HEK293T (cell line): ENCODE data around the gene ZMYM2.

Experiments used
- BHLHE40 ChIP-seq: fragments of 450-650 bp; IDR thresholded peaks from 2 replicates; pipeline ENCODE4 v1.6.1; 2016; ENCODE audit warnings: mild to moderate bottlenecking, moderate library complexity, borderline replicate concordance
- CTBP1 ChIP-seq: fragments of 450-650 bp; IDR thresholded peaks from 2 replicates; pipeline ENCODE4 v1.6.1; 2016; ENCODE audit warnings: borderline replicate concordance
- ELF4 ChIP-seq: fragments of 450-650 bp; IDR thresholded peaks from 2 replicates; pipeline ENCODE4 v1.6.1; 2017; ENCODE audit warnings: antibody characterized with exemption
- FOXA1 ChIP-seq: fragments of 450-650 bp; IDR thresholded peaks from 2 replicates; pipeline ENCODE4 v1.6.1; 2016; ENCODE audit warnings: mild to moderate bottlenecking
- FOXK2 ChIP-seq: fragments of 450-650 bp; IDR thresholded peaks from 2 replicates; pipeline ENCODE4 v1.6.1; 2016; ENCODE audit warnings: mild to moderate bottlenecking
- FOXM1 ChIP-seq: fragments of 450-650 bp; IDR thresholded peaks from 2 replicates; pipeline ENCODE4 v1.6.1; 2017; ENCODE audit warnings: mild to moderate bottlenecking, borderline replicate concordance
- HDGF ChIP-seq: fragments of 450-650 bp; IDR thresholded peaks from 2 replicates; pipeline ENCODE4 v1.6.1; 2017; ENCODE audit warnings: antibody characterized with exemption, borderline replicate concordance
- LEF1 ChIP-seq: fragments of 450-650 bp; IDR thresholded peaks from 2 replicates; pipeline ENCODE4 v1.6.1; 2017; ENCODE audit warnings: mild to moderate bottlenecking, borderline replicate concordance
- NFRKB ChIP-seq: fragments of 450-650 bp; IDR thresholded peaks from 2 replicates; pipeline ENCODE4 v1.6.1; 2016; ENCODE audit warnings: mild to moderate bottlenecking, moderate library complexity
- SP1 ChIP-seq: fragments of 450-650 bp; IDR thresholded peaks from 2 replicates; pipeline ENCODE4 v1.6.1; 2017
- SUZ12 ChIP-seq: fragments of 450-650 bp; IDR thresholded peaks from 2 replicates; pipeline ENCODE4 v1.6.1; 2016; ENCODE audit warnings: mild to moderate bottlenecking
- ZNF384 ChIP-seq: fragments of 450-650 bp; IDR thresholded peaks from 2 replicates; pipeline ENCODE4 v1.6.1; 2016

GRCh38 chr13:20057963-20058362, 99.4 kb downstream of the ZMYM2 start:
- no peak for TF ChIP-seq LEF1
- TF ChIP-seq SP1 = no peak
- no peak for TF ChIP-seq ELF4
- no peak for TF ChIP-seq FOXM1
- no peak for TF ChIP-seq HDGF
- no peak for TF ChIP-seq NFRKB
- TF ChIP-seq ZNF384 = no peak
- TF ChIP-seq CTBP1 = no peak
- no peak for TF ChIP-seq BHLHE40
- no peak for TF ChIP-seq SUZ12
- no peak for TF ChIP-seq FOXK2
- no peak for TF ChIP-seq FOXA1
